GM12875 (cell line): ENCODE measurements around the gene ALG3.

ENCODE experiments used
- H3K4me3 ChIP-seq: one replicate; pipeline ENCODE4 v1.5.1; 2011; ENCODE audit warnings: low read depth, low read length, control low read depth
- CTCF ChIP-seq: IDR thresholded peaks from 2 replicates; pipeline ENCODE4 v1.5.1; 2011; ENCODE audit warnings: low read depth, mild to moderate bottlenecking, control low read depth, inconsistent platforms, low read length, moderate library complexity, borderline replicate concordance; ENCODE audit not compliant: insufficient read depth

Gene ALG3

GRCh38 chr3:184238246-184238818 is 10.4 kb downstream of the ALG3 start:
- no peak overlapping the region for H3K4me3 ChIP-seq
- TF ChIP-seq CTCF = no peak

- no peak overlapping the region for H3K4me3 ChIP-seq
- TF ChIP-seq CTCF = no peak
These were observed 11.0 kb downstream of the ALG3 start for GRCh38 chr3:184237807-184238206.

- TF ChIP-seq CTCF = no peak
- no peak overlapping the region for H3K4me3 ChIP-seq
These were observed 11.6 kb downstream of the ALG3 start for GRCh38 chr3:184237211-184237610.

- H3K4me3 ChIP-seq = no peak overlapping the region
- no peak for TF ChIP-seq CTCF
These were observed 12.1 kb downstream of the ALG3 start for GRCh38 chr3:184236636-184237035.

GRCh38 chr3:184236033-184236410 is 12.7 kb downstream of the ALG3 start:
- no peak overlapping the region for H3K4me3 ChIP-seq
- TF ChIP-seq CTCF = no peak

- no peak overlapping the region for H3K4me3 ChIP-seq
- TF ChIP-seq CTCF = no peak
These were observed 13.3 kb downstream of the ALG3 start for GRCh38 chr3:184235381-184236032.

- TF ChIP-seq CTCF = no peak
- H3K4me3 ChIP-seq = no peak overlapping the region
These were observed 13.9 kb downstream of the ALG3 start for GRCh38 chr3:184234671-184235380.
